HG03159 (cell line): ENCODE results near the gene CHD9.
"Not testable (repeated sequence)": the region's sequence is repeated elsewhere in the genome, so short reads cannot be mapped to it uniquely, and the experiment has no call there.

Experiments used
- ATAC-seq: cut with Tn5 transposase; IDR thresholded peaks from one replicate; pipeline ENCODE4 v1.9.1; 2021; ENCODE audit warnings: mild to moderate bottlenecking, moderate library complexity; ENCODE audit not compliant: unreplicated experiment

The CHD9 gene

GRCh38 chr16:53176434-53176833 is 121.6 kb downstream of the CHD9 start:
- ATAC-seq: no peak

- no peak for ATAC-seq
Measured at GRCh38 chr16:53183442-53183841, 128.7 kb downstream of the CHD9 start.

DNA sequence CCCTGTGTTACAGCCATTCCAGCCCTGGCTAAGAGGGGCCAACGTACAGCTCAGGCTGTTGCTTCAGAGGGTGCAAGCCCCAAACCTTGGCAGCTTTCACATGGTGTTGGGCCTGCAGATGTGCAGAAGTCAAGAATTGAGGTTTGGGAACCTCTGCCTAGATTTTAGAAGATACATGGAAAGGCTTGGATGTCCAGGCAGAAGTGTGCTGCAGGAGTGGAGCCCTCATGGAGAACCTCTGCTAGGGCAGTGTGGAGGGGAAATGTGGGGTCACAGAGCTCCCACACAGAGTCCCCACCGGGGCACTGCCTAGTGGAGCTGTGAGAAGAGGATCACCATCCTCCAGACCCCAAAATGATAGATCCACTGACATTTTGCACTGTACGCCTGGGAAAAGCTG is 130.9 kb downstream of the CHD9 start:
- ATAC-seq: not testable (repeated sequence)

- no peak for ATAC-seq
Measured at GRCh38 chr16:53187775-53188174, 133.0 kb downstream of the CHD9 start.

DNA sequence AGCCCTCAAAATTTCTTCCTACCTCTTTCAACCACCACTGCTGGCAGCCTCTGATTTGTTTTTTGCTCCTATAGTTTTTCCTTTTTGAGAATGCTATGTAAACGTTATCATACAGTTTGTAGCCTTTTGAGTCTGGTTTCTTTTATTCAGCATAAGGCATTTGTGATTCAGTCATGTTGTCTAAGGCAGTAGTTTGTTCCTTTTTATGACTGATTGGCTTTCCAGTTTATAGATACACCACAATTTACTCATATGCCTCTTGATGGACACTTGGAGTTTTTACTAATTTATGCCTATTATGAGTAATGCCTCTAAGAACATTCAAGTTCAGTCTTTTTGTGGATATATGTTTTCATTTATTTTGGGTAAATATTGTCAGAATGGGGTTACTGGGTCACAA is 136.6 kb downstream of the CHD9 start:
- no peak for ATAC-seq

- no peak for ATAC-seq
Measured at GRCh38 chr16:53198933-53199332, 144.1 kb downstream of the CHD9 start.

DNA sequence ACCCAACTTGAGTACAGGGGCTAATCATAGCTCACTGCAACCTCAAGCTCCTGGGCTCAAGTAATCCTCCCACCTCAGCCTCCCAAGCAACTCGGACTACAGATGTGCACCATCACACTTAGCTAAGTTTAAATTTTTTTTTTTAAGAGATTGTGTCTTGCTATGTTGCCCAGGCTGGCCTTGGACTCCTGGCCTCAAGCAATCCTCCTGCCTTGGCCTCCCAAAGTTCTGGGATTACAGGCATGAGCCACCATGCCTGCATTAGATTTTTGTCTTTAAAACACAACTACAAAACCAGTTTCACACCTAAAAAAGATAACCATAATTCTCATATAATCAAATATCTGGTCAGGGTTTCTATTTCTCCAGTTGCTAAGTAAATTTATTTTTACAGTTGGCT is 147.1 kb downstream of the CHD9 start:
- no peak for ATAC-seq

- ATAC-seq: no peak
Measured at GRCh38 chr16:53202398-53202797, 147.6 kb downstream of the CHD9 start.

DNA sequence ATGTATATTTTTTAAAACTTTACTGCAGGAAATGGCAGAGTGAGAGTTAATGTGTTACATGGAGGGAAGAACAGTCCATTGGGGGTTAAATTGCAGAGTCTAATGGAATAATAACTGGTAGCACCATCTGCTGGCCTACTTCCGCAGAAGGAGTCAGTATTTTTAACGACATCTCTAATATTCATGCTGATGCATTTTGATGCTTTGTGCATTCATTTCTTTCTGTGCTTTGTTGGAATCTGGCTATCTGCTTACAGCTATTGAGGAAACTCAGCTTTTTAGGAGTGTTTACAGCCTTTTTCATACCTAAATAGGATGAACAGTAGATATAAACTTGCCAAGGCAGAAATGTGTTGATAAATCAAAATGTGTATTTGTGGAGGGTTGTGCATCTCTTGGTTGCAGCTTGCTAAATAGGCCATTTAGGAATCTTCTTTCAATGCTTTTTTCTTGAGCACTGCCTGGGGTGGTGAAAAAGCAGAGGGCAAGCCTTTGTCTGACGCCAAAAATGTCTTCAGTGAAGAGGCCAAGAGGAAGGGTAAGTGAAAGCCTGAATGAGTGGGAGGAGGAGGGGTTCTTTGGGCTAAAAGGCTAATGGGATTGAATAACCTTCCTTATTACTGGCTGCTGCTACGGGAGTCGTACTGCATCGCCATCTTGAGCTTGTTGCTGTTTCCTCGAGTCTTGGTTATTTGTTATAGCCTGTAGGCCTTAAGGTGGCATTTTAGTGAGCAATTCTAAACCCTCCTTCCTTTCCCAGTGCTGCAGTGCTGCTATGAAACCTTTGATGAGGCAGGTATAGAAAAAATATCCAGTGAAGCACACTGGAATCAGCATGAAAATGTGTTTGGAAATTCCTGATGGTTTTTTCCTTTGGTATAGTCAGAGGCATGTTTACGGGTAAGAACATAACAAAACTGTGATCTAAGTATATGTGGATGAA is 153.3 kb downstream of the CHD9 start:
- ATAC-seq: peak; percentile 75

GRCh38 chr16:53209429-53209828 is 154.6 kb downstream of the CHD9 start:
- ATAC-seq: no peak

DNA sequence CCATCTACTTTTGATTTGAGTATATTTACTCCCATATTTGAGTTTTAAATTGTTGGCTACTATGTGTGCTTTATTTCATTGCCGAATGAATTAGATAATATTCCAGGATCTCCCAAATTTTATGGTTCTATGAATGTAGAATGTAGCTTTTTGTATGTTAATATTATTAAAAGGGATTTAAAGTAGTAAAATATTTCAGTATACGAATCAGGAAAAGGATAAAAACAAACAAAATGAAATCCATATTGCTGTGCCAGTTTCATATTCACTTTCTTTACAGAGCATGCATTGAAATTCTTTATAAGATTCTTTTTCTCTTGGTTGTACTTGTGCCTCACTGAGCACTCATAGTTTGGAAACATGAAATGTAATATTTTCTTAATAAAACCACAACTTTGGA is 155.1 kb downstream of the CHD9 start:
- ATAC-seq: no peak

DNA sequence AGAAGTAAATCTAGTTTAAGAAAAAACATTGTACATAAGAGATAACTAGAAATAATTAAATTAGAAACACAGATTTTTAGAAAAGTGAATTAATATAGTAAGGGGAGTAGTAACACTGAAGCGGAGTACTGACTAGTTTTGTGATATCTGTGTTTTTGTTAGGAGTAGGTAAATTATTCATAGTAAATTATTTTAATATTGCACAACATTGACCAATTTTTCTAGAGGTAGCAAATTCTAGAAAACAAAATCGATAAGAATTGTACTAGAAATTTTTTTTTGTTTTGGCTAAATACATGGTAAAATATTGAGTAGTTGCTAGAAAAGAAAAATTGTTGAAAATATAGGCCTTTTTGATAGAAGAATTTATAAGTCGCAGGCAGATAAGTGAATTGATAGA is 156.5 kb downstream of the CHD9 start:
- no peak for ATAC-seq

- no peak for ATAC-seq
Measured at GRCh38 chr16:53212893-53213223, 158.1 kb downstream of the CHD9 start.

DNA sequence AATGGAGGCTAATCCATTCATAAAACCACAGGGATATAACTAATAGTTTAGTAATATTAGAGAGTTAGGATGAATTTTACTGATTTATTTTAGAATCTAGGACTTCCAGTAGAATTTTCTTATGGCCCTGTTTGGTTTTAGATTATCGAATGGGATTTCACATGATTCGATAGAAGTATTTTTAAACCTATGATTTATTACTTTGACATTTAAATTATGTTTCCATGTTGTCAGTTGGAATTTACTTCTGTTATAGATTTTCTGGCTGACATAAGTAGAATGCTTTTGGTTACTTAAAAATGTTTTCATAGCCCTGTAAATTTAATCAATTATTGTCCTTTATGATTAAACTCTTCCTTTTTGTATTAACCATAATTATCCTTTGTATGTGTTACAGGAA is 158.8 kb downstream of the CHD9 start:
- no peak for ATAC-seq

DNA sequence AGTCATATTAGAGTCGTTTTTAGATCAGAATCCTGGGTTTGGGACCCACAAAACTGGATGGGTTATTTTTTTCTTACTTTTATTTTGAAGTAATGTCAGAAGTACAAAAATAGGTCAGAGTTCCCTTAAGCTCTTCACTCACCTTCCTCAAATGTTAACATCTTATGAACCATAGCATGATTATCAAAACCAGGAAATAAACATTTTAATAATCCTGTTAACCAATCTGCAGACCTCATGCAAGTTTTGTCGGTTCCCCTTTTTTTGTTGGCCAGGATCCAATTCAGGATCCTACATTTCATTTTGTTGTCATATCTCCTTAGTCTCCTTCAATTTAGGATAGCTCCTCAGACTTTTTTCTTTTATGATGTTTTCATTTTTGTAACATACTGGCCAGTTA is 162.0 kb downstream of the CHD9 start:
- ATAC-seq: no peak

DNA sequence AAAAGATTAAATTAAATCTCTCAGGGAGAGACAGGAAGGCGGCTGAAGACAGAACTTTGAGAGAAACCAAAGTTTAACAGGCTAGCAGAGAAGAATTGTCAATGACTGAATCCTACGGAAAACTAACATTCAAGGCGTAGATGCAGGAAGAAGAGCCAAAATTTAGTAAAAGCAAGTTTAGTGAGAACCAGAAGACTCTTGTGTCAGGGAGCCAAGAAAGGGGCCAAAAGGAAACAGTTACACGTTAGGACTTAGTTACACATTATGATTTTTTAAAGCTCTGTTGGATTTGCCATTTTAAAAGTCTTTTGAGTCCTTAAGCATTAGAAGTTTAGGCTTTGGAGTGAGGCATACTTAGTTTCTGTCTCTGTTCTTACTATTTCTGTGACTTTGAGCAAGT is 164.6 kb downstream of the CHD9 start:
- no peak for ATAC-seq

GRCh38 chr16:53219795-53220454 is 165.1 kb downstream of the CHD9 start:
- ATAC-seq: peak; percentile 58

- ATAC-seq: no peak
Measured at GRCh38 chr16:53220585-53220984, 165.8 kb downstream of the CHD9 start.

DNA sequence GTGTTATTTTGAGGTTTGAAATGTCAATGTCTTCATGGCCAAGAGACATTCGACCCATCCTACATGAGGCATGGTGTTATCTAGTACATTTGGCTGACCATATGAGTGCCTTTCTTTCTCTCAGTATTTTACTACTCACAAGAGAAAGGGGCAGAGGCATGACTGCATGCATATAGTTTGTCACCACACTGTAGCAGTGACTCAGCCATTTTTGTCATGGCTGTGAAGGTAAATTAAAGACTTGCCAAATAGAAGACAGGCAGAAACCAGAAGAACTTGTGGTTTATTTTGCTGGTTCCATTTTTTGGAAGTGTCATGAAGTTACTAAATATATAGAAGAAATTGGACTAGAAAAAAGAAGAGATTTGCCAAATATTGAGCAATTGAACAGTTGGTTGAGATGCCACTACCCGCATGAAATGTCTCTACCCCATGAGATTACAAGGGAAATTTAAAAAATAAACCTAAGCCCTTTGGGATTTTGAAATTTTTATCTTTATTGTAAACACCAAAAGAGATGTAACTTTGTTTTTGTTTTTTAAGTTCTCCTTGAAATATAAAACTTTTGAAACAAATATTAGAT is 170.3 kb downstream of the CHD9 start:
- ATAC-seq: no peak

DNA sequence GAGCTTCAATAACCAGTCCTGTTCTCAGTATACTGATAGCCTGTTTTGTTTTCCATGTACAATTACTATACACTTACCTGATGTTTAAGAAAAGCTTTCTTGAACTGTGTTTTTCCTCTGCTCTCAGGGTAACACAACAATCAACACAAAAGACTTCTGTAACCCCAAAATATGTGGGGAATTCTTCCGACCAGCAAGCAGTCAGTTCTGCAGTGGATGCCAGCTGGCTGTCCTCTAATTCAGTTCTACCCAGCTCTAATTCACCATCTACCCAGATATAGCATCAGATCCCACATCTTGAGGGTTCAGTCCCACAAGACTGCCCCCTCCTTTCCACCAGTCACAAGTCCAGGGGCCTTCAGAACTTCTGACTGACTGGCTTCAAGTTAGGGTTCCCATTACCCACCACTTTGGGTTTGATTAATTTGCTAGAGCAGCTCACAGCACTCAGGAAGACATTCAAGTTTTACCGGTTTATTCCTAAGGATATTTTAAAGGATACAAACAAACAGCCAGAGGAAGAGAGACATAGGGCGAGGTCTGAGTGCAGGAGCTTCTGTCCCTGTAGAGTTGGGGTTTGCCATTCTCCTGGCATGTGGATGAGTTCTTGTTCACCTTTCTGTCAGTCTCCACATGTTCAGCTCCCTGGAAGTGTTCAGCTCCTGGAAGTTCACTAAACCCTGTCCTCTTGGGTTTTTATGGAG is 178.2 kb downstream of the CHD9 start:
- ATAC-seq: no peak

DNA sequence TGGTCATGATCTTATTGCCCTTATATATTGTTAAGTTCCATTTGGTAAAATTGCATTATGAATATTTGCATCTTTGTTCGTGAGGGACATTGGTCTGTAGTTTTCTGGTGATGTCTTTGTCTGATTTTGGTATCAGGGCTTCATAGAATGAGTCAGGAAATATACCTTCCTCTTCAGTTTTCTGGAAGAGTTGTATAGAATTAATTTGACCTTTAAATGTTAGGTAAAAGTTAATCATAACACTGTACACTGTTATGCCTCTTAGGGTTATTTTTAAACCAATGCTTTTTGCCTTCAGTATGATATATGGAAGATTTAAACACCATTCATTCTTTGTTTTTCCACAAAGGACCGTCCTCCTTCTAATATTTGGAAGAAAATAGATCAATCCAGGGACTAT is 180.0 kb downstream of the CHD9 start:
- no peak for ATAC-seq
